ENCODE data around the gene AAMP. TPM values are rescaled to one million over a fixed set of nuclear protein-coding genes. Genes with fewer than 3 reads are reported as not detected.

AAMP gene
- total and polyA plus RNA-seq, 12 donors, result 54.8 to 314 (median 110) TPM

DNA sequence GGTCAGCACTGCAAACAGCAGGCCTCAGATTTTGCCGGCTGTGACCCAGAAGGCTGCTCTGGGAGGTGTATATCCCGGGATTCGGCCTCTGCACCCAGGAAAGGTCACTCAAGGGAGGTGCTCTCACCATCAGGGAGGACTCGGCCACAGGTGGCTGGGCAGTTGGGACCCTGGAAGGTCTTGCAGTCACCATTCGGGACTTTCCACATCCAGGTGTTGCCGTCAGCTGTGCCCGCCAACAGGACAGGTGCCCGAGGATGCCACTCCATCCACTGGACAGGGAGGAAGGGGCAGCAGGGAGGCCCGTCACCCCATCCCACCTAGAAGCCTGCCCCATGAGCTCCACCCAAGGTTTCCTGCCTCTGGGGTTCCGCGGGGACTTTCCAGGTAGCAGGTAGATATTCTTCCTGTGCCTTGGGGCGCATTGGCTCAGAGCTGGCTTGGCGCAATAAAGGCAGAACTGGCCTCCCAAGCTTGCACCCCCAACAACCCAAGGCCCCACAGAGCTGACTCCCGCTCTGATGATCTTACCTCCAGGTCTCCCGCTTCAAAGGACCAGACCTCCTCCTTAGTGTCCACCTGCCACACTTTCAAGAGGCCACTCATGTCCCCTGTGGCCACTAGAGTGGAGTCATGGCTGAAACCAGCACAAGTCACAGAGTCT lies 3.5 kb downstream of the AAMP start:
- 90 to 96% (median 92%) methylated on average over 10 to 15 of the region's 15 CpGs for WGBS, 4 donors
- peaks cover 6 to 20% of the 10 kb centered on the region in 2 donors for H3K4me1 ChIP-seq (replicated peaks in 1 of 2)
- no peak for TF ChIP-seq POLR2A (IDR thresholded peaks at IDR 0.05)
- TF ChIP-seq, protein P1, sequence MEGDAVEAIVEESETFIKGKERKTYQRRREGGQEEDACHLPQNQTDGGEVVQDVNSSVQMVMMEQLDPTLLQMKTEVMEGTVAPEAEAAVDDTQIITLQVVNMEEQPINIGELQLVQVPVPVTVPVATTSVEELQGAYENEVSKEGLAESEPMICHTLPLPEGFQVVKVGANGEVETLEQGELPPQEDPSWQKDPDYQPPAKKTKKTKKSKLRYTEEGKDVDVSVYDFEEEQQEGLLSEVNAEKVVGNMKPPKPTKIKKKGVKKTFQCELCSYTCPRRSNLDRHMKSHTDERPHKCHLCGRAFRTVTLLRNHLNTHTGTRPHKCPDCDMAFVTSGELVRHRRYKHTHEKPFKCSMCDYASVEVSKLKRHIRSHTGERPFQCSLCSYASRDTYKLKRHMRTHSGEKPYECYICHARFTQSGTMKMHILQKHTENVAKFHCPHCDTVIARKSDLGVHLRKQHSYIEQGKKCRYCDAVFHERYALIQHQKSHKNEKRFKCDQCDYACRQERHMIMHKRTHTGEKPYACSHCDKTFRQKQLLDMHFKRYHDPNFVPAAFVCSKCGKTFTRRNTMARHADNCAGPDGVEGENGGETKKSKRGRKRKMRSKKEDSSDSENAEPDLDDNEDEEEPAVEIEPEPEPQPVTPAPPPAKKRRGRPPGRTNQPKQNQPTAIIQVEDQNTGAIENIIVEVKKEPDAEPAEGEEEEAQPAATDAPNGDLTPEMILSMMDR (IDR thresholded peaks at IDR 0.05), result no peak
- no peak overlapping the region for H3K4me3 ChIP-seq
- H3K27ac ChIP-seq, result no peak overlapping the region
- DNase-seq, result no peak
- H3K9me3 ChIP-seq (replicated peaks in 1 of 3), result no peaks in the 10 kb centered on the region
- H3K36me3 ChIP-seq (replicated peaks in 1 of 2), result peaks cover 0 to 48% of the 10 kb centered on the region in 2 donors
- no peaks in the 10 kb centered on the region for H3K27me3 ChIP-seq
- intact Hi-C loops (cut with DNase I), result no loop called here

DNA sequence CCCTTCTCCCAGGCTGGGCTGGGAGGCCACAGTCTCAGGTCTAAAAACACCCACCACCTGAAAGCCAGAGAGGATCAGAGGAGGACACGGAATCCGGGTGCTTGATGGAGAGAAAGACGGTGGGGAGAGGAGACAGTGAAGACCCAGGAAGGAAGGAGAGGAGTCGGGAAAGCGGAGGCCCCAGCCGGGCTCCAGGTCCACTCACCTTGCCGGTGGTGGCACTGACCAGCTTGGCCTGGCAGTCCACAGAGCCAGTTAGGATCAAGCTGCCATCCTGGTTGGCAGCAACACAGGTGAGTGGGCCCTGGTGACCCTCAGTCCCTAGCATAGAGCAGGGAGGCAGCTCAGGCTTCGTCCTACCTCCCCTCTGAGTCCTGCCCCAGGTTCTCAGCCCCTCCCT lies 4.3 kb downstream of the AAMP start:
- Histone ChIP-seq H3K4me1 (replicated peaks in 1 of 2) (peaks cover 0 to 13% of the 10 kb centered on the region in 2 donors), H3K36me3 (replicated peaks in 1 of 2) (peaks cover 0 to 48% of the 10 kb centered on the region in 2 donors)
- TF ChIP-seq POLR2A (IDR thresholded peaks at IDR 0.05), result no peak
- TF ChIP-seq, protein P1 (IDR thresholded peaks at IDR 0.05), result no peak

DNA sequence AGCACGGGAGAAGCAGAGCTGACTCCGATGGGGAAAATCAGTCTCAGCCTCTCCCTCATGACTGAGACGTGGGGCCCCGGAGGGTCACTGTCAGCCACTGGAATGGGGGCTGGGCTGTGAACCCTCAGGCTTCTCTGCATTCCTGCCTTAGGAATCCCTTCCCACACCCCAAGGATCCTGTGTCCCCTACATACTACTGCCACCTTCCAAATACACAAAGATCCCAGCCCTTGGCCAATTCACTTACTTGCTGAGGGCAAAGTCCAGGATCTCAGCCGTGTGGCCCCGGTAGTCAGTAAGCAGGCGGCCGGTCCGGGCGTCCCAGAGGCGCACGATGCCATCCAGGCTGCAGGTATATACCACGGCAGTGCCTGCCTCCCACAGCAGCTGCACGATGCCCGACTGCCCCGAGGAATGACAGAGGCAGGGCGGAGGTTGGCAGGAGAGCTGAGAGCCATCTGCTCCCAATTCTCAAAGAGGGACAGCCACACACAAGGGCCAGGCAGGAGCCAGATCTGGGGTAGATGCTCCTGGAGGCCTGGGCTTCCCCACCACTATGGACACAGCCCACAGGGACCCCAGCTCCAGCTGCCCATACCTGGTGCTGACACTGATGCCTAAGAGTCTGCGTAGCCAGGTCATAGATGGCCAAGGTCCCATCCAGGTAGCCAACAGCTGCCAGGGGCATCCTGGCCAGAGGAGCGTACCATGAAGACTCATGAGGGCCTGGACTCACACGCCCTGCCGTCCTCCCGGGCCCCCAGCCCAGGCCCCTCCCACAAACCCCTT lies 5.0 kb downstream of the AAMP start:
- H3K4me3 ChIP-seq, result no peak overlapping the region
- 83 to 85% (median 85%) methylated on average over 11 to 22 of the region's 22 CpGs for WGBS, 4 donors
- no peaks in the 10 kb centered on the region for H3K27me3 ChIP-seq
- peak in 1 of 7 donors; percentile 18 for DNase-seq
- H3K36me3 ChIP-seq (replicated peaks in 1 of 2), result peaks cover 0 to 48% of the 10 kb centered on the region in 2 donors
- H3K4me1 ChIP-seq (replicated peaks in 1 of 2), result peaks cover 0 to 14% of the 10 kb centered on the region in 2 donors
- no peak overlapping the region for H3K27ac ChIP-seq
- intact Hi-C loops (cut with DNase I), result loop anchor here in 1 of 2 donors (5.0 kb wide), 1 partner anchor 78 kb away; no protein-coding TSS in a partner anchor
- TF ChIP-seq, protein P1 (IDR thresholded peaks at IDR 0.05), result no peak
- no peak for TF ChIP-seq POLR2A (IDR thresholded peaks at IDR 0.05)
- H3K9me3 ChIP-seq (replicated peaks in 1 of 3), result no peaks in the 10 kb centered on the region

More for the DNA sequence above, 4.3 kb downstream of the AAMP start:
- 79 to 92% (median 89%) methylated on average over 7 to 8 of the region's 8 CpGs for WGBS, 4 donors
- DNase-seq, result no peak
- Histone ChIP-seq H3K4me3 (no peak overlapping the region), H3K9me3 (replicated peaks in 1 of 3) (no peaks in the 10 kb centered on the region), H3K27ac (no peak overlapping the region), H3K27me3 (no peaks in the 10 kb centered on the region)
- intact Hi-C loops (cut with DNase I), result no loop called here

Data from adrenal gland (tissue), 12 donors.